NCI-H82 (cell line): ENCODE data around the gene ETV6.
"Not testable (repeated sequence)": the region's sequence is repeated elsewhere in the genome, so short reads cannot be mapped to it uniquely, and the experiment has no call there.

ENCODE experiments used
- DNase-seq: peaks from one replicate; lab custom pipeline; 2025; lab: John Stamatoyannopoulos, UW

ETV6 gene

GRCh38 chr12:11649413-11650285 lies at the start of gene ETV6:
TSS of gene ETV6 (plus strand) at chr12:11649674. CDS start at chr12:11650128, 454 bp downstream.
- DNase-seq, result peak; percentile 76

GRCh38 chr12:11600199-11600598 lies 49.3 kb upstream of the ETV6 start:
- no peak for DNase-seq

- DNase-seq, result no peak
Observed at GRCh38 chr12:11601647-11602046, 47.8 kb upstream of the ETV6 start.

GRCh38 chr12:11607313-11608081 lies 42.0 kb upstream of the ETV6 start:
- DNase-seq, result peak; percentile 70

GRCh38 chr12:11609045-11609444 lies 40.4 kb upstream of the ETV6 start:
- no peak for DNase-seq

- no peak for DNase-seq
Observed at GRCh38 chr12:11615481-11615880, 34.0 kb upstream of the ETV6 start.

- no peak for DNase-seq
Observed at GRCh38 chr12:11618046-11618445, 31.4 kb upstream of the ETV6 start.

- no peak for DNase-seq
Observed at GRCh38 chr12:11621797-11622423, 27.6 kb upstream of the ETV6 start.

GRCh38 chr12:11622876-11623281 lies 26.6 kb upstream of the ETV6 start:
- DNase-seq, result no peak

- DNase-seq, result no peak
Observed at GRCh38 chr12:11623382-11623781, 26.1 kb upstream of the ETV6 start.

- no peak for DNase-seq
Observed at GRCh38 chr12:11624116-11624515, 25.4 kb upstream of the ETV6 start.

GRCh38 chr12:11627709-11628108 lies 21.8 kb upstream of the ETV6 start:
- DNase-seq, result not testable (repeated sequence)

- no peak for DNase-seq
Observed at GRCh38 chr12:11628353-11628752, 21.1 kb upstream of the ETV6 start.

- peak; percentile 41 for DNase-seq
Observed at GRCh38 chr12:11630046-11630706, 19.3 kb upstream of the ETV6 start.

GRCh38 chr12:11631288-11631687 lies 18.2 kb upstream of the ETV6 start:
- no peak for DNase-seq

- not testable (repeated sequence) for DNase-seq
Observed at GRCh38 chr12:11631881-11632280, 17.6 kb upstream of the ETV6 start.

- no peak for DNase-seq
Observed at GRCh38 chr12:11633968-11634367, 15.5 kb upstream of the ETV6 start.

- DNase-seq, result no peak
Observed at GRCh38 chr12:11635341-11635740, 14.1 kb upstream of the ETV6 start.

GRCh38 chr12:11638315-11638916 lies 11.1 kb upstream of the ETV6 start:
- DNase-seq, result no peak

- no peak for DNase-seq
Observed at GRCh38 chr12:11639454-11639853, 10.0 kb upstream of the ETV6 start.

GRCh38 chr12:11641522-11641921 lies 8.0 kb upstream of the ETV6 start:
- no peak for DNase-seq

- DNase-seq, result no peak
Observed at GRCh38 chr12:11642785-11643184, 6.7 kb upstream of the ETV6 start.
